RPMI8226 (cell line): Measurements from ENCODE around the gene L1TD1.
A peak's percentile ranks its signal among the peaks of the same experiment; 100 is the strongest.
"Not testable (repeated sequence)": the region's sequence is repeated elsewhere in the genome, so short reads cannot be mapped to it uniquely, and the experiment has no call there.

ENCODE experiments used
- DNase-seq: peaks from one replicate; pipeline ENCODE4 v3.0.0-alpha.2; 2015

The L1TD1 gene

DNA sequence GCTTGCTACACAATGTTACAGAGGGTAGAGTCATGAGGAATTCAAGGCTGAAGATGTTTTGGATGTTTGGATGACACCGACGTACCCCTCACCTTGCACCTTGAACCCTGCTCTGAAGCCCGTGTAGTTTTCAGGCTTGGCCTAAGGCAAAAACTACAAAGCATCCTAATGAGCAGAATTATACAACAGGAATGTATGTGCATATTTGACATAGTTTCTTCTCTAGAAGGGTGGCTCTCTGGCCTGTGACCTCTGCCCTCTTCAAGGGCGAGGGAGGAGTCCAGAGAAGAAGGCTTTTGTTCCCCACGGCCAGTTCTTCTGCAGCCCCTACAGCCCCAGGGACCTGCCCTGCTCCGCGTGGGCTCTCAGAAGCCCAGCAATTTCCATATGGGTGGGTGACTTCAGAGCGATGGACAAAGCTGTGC lies 43.3 kb downstream of the L1TD1 start:
- DNase-seq: no peak

DNA sequence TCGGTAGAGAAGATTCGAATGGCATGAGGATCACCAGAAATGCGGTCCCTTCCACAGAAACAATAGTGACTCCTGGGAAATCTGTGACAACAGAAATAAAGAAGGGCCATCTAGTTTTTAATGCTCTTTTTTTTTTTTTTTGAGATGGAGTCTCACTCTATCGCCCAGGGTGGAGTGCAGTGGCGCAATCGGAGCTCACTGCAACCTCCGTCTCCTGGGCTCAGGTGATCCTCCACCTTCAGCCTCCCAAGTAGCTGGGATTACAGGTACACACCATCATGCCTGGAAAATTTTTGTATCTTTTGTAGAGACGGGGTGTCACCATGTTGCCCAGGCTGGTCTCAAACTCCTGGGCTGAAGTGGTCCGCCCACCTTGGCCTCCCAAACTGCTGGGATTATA lies 43.9 kb downstream of the L1TD1 start:
- DNase-seq: no peak

DNA sequence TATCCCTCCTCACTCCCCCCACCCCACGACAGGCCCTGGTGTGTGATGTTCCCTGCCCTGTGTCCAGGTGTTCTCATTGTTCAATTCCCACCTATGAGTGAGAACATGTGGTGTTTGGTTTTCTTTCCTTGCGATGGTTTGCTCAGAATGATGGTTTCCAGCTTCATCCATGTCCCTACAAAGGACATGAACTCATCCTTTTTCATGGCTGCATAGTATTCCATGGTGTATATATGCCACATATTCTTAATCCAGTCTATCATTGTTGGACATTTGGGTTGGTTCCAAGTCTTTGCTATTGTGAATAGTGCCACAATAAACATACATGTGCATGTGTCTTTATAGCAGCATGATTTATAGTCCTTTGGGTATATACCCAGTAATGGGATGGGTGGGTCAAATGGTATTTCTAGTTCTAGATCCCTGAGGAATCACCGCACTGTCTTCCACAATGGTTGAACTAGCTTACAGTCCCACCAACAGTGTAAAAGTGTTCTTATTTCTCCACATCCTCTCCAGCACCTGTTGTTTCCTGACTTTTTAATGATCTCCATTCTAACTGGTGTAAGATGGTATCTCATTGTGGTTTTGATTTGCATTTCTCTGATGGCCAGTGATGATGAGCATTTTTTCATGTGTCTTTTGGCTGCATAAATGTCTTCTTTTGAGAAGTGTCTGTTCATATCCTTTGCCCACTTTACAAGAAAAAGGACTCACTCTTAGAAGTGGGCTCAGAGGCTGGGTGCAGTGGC lies 45.2 kb downstream of the L1TD1 start:
- DNase-seq: not testable (repeated sequence)

DNA sequence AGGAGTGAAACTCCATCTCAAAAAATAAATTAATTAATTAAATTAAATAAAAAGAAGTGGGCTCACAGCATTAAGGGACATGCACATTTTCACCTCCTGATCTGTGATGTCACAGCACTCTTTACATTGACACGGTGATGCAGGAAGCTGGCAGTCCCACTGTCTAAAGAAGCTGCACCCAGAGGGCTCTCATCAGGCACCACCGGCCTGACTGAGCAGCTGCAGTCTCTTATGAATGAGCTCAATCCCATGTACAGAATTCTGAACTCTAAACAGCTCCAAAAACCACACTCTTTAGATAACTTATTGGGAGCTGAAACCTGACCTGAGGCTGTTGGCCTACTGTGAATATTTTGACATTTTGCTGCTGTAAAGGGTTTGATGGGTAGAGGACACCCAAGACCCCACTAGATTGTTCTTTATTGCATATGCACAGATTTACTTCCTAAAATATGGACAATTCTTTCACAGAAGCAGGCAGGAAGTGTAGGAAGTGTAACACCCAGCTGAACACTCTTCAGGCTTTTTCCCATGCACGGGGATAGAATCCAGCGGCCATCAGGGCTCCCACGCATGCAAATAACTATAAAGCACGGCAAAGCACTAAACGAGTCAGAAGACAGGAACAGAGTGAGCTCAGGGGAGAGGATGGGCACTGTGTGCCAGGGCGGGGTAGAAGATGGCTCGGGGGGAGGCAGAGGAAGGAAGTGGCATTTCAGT lies 46.2 kb downstream of the L1TD1 start:
- no peak for DNase-seq

DNA sequence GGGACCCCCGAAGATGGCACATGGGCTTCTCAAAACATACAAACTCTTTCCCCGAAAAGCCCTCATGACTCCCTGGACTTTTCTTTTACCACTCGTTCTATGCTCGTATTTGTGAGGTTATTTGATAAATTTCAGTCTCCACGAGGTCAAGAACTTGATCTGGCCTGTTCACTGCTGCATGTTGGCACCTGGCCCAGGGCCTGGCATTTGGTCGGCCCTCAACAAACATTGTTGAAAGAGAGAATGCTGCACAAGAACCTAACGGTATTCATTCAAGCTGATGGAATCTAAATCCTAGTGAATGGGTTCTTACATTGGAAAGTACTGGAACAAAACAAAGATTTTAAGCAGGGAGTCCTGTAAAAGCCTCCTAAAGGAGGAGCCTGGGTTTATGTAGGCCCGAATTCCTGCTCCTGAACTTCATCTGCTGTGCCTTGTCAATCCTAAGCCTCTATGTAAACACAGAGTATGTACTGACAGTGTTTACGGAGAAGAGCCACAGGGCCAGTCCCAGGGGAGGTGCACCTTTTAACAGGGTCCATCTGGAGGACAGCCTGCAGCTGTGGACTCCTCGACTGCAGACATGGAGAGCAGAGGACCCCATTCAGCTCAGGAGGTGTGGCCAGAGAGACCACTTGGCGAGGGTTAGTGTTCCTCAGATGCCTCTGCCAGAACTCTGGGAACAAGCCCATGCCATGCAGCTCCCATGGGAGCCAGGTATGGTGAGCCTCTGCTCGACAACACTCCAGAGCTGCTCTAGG lies 46.9 kb downstream of the L1TD1 start:
- DNase-seq: no peak

DNA sequence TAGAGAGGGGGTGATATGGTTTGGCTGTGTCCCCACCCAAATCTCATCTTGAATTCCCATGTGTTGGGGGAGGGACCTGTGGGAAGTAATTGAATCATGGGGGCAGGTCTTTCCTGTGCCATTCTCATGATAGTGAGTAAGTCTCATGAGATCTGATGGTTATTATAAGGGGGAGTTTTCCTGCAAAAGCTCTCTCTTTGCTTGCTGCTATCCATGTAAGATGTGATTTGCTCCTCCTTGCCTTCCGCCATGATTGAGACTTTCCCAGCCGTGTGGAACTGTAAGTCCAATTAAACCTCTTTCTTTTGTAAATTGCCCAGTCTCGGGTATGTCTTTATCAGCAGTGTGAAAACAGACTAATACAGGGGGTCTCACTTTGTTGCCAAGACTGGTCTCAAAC lies 49.7 kb downstream of the L1TD1 start:
- DNase-seq: not testable (repeated sequence)

DNA sequence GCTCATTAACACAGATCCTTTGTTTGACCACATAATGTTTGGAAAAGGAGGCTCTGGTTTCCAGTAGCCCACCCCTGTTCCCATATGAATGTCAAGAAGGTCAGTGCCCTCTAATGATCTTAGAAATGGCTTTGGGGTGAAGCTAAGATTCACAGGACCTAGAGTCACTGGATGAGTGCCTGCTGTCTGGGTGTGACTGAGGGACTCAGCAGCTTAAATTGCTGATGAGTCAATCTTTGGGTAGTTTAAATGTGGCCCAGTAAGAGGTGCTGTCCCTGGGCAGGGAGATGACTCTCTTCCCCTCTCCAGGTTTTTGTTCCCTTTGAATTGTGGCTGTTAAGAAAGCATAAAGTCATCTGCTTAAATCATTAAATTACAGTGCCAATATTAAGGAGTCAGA lies 50.6 kb downstream of the L1TD1 start:
- no peak for DNase-seq

DNA sequence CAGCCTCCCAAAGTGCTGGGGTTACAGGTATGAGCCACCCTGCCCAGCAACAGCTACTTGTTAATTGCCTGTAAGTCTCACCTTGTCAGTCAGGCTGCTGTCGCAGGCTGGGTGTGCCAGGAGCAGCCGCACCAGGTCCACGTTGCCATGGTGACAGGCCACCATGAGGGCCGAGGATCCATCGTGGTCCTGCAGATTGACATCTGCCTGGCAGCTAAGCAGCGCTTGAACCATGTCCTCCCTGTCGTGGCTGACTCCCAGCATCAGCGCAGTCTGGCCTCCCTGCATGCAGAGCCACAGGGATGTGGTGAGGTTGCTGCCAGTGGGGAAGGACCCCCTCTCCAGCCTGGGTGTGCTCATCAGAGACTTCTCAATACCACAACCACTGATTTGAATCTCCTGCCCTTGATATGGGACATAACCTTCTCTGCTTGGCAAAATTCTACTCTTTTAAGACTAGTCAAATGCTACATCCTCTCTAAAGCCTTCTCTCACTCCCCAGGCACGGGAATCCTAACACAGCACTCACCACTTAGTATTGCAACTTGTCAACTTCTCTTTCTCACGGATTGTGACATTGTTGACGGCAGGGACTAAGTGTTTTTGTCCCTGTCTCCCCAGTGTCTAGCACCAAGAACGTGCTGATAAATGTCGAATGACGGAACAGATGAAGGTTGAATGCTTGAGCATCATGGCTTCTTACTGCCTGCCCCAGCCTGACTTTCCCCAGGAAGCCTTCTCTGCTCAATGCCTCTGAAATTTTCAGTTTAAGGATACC lies 52.9 kb downstream of the L1TD1 start:
- DNase-seq: peak; percentile 11

DNA sequence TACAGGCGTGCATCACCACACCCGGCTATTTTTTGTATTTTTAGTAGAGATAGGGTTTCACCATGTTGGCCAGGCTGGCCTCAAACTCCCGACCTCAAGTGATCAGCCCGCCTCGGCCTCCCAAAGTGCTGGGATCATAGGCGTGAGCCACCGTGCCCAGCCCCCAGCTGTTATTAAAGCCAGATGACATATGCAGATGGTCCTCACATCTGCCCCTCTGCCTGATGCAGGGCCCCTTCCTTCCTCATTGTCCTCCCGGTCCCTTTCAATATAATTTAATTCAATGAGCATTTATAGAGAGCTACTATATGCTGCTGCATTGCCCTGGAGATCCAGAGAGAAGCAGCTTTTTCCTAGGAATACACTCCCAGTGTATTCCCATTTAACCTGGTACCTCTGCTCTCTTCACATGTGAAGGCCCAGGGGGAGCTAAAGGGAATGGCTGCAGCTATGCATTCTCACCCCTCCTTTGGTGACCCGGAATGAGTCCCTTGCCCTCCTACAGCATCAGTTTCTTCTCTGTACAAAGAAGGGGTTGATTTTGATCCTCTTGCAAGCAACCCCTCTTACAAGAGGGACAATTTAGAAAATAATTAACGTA lies 55.6 kb downstream of the L1TD1 start:
- no peak for DNase-seq

DNA sequence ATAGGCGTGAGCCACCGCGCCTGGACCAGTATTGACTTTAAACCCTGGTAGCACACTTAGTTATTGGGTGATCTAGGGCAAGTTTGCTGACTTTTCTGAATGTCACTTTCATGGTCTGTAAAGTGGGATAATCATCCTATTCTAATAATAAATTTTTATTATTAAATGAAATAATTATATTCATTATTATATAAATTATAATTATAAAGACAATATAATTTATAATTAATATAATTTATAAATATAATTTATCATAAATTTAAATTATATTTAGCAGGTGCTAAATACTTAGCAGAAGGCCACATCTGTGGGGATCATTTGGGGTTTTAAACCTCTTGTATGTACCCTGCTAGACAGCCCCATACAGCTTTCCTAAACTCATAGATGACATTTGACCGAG lies 64.9 kb downstream of the L1TD1 start:
- DNase-seq: no peak

DNA sequence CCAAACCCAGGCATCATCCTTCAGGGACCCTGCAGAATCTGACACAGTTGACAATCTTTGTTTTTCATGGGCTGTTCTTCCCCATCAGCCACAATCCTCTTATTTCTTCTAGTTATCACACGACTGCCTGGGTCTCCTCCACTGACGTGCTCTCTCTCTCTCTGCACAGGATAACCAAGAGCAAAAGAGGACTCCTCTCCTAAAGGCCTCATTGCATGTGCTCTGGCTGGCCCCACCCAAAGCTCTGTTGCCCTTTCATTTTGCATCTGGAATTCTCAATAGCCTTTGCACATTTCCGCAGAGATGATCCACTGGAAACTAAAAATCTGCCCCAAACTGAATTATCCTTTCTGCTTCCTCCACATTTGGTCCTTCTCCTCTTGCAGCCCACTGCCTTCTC lies 66.0 kb downstream of the L1TD1 start:
- no peak for DNase-seq
